H9 (cell line): ENCODE measurements around the gene EBPL. TPM values are rescaled to one million over a fixed set of nuclear protein-coding genes. Genes with fewer than 3 reads are reported as not detected.

Experiments
- DNase-seq: peaks from one replicate; pipeline ENCODE4 v3.0.0-alpha.2; 2017
- H2AFZ ChIP-seq: one replicate; pipeline ENCODE4 v1.6.1; 2013; ENCODE audit warnings: mild to moderate bottlenecking, low read length, control low read depth, moderate library complexity
- H2AK5ac ChIP-seq: 2 replicates; pipeline ENCODE4 v1.6.1; 2013; ENCODE audit warnings: low read length, control low read depth, mixed read lengths; ENCODE audit not compliant: insufficient read length
- H2BK120ac ChIP-seq: one replicate; pipeline ENCODE4 v1.6.1; 2013; ENCODE audit warnings: low read depth, mild to moderate bottlenecking, low read length, control low read depth, inconsistent platforms; ENCODE audit not compliant: poor library complexity, severe bottlenecking
- H2BK12ac ChIP-seq: 2 replicates; pipeline ENCODE4 v1.6.1; 2013; ENCODE audit warnings: low read length, control low read depth, mixed read lengths, low read depth; ENCODE audit not compliant: insufficient read length
- H2BK15ac ChIP-seq: 2 replicates; pipeline ENCODE4 v1.6.1; 2013; ENCODE audit warnings: low read depth, low read length, control low read depth
- H2BK20ac ChIP-seq: one replicate; pipeline ENCODE4 v1.6.1; 2013; ENCODE audit warnings: low read depth, mild to moderate bottlenecking, low read length, control low read depth, inconsistent platforms; ENCODE audit not compliant: poor library complexity, severe bottlenecking
- H2BK5ac ChIP-seq: 2 replicates; pipeline ENCODE4 v1.6.1; 2013; ENCODE audit warnings: low read length, control low read depth, mixed read lengths; ENCODE audit not compliant: insufficient read length
- H3K14ac ChIP-seq: 2 replicates; pipeline ENCODE4 v1.6.1; 2013; ENCODE audit warnings: low read length, control low read depth; ENCODE audit not compliant: insufficient read depth
- H3K18ac ChIP-seq: 2 replicates; pipeline ENCODE4 v1.6.1; 2013; ENCODE audit warnings: low read depth, mild to moderate bottlenecking, mixed read lengths, low read length, control low read depth; ENCODE audit not compliant: insufficient read length
- H3K23ac ChIP-seq: 2 replicates; pipeline ENCODE4 v1.6.1; 2013; ENCODE audit warnings: low read length, control low read depth, mixed read lengths, low read depth; ENCODE audit not compliant: insufficient read length
- H3K23me2 ChIP-seq: 2 replicates; pipeline ENCODE4 v1.6.1; 2013; ENCODE audit warnings: low read depth, mild to moderate bottlenecking, mixed read lengths, low read length, control low read depth; ENCODE audit not compliant: insufficient read length, poor library complexity, severe bottlenecking
- H3K27ac ChIP-seq: 2 replicates; pipeline ENCODE4 v1.5.1; 2013; ENCODE audit warnings: low read length, control low read depth, mixed read lengths, low read depth; ENCODE audit not compliant: insufficient read length
- H3K27me3 ChIP-seq: 2 replicates; pipeline ENCODE4 v1.6.1; 2013; ENCODE audit warnings: low read length, control low read depth, inconsistent platforms; ENCODE audit not compliant: insufficient read depth
- H3K4ac ChIP-seq: 2 replicates; pipeline ENCODE4 v1.6.1; 2013; ENCODE audit warnings: low read depth, mild to moderate bottlenecking, control low read depth, inconsistent platforms, low read length, moderate library complexity
- H3K4me1 ChIP-seq: 2 replicates; pipeline ENCODE4 v1.6.1; 2013; ENCODE audit warnings: low read length, control low read depth, inconsistent platforms; ENCODE audit not compliant: insufficient read depth
- H3K4me2 ChIP-seq: 2 replicates; pipeline ENCODE4 v1.6.1; 2013; ENCODE audit warnings: low read length, control low read depth, mixed read lengths; ENCODE audit not compliant: insufficient read length, insufficient read depth
- H3K56ac ChIP-seq: 2 replicates; pipeline ENCODE4 v1.6.1; 2013; ENCODE audit warnings: low read depth, mild to moderate bottlenecking, mixed read lengths, low read length, control low read depth; ENCODE audit not compliant: insufficient read length
- H3K79me1 ChIP-seq: 2 replicates; pipeline ENCODE4 v1.6.1; 2013; ENCODE audit warnings: low read depth, mild to moderate bottlenecking, moderate library complexity, low read length, control low read depth, inconsistent platforms; ENCODE audit not compliant: insufficient read depth, poor library complexity, severe bottlenecking
- H3K79me2 ChIP-seq: 2 replicates; pipeline ENCODE4 v1.6.1; 2013; ENCODE audit warnings: low read length, control low read depth, inconsistent platforms; ENCODE audit not compliant: insufficient read depth
- H3K9ac ChIP-seq: 2 replicates; pipeline ENCODE4 v1.6.1; 2013; ENCODE audit warnings: low read length, control low read depth, mixed read lengths; ENCODE audit not compliant: insufficient read length; ENCODE audit errors: extremely low read depth
- H3K9me3 ChIP-seq: one replicate; pipeline ENCODE4 v1.6.1; 2013; ENCODE audit warnings: low read depth, low read length, inconsistent platforms; ENCODE audit not compliant: control insufficient read depth
- H3T11ph ChIP-seq: one replicate; pipeline ENCODE4 v1.6.1; 2013; ENCODE audit warnings: mild to moderate bottlenecking, low read length, control low read depth, inconsistent platforms
- H4K20me1 ChIP-seq: one replicate; pipeline ENCODE4 v1.6.1; 2013; ENCODE audit not compliant: control insufficient read depth, insufficient read length, insufficient read depth
- H4K5ac ChIP-seq: 2 replicates; pipeline ENCODE4 v1.6.1; 2013; ENCODE audit warnings: low read depth, mild to moderate bottlenecking, mixed read lengths, low read length, control low read depth; ENCODE audit not compliant: insufficient read length
- H4K8ac ChIP-seq: replicated peaks from 2 replicates; pipeline ENCODE4 v1.6.1; 2013; ENCODE audit warnings: low read length, control low read depth, mixed read lengths, low read depth; ENCODE audit not compliant: insufficient read length
- H4K91ac ChIP-seq: 2 replicates; pipeline ENCODE4 v1.6.1; 2013; ENCODE audit warnings: low read depth, mild to moderate bottlenecking, moderate library complexity, mixed read lengths, low read length, control low read depth; ENCODE audit not compliant: insufficient read length
- H3K27ac Mint-ChIP-seq, 3 experiments: 2 replicates in 2 of 3; 3 replicates in 1 of 3; pipeline ENCODE4 v1.8.0; 2020 to 2021; ENCODE audit warnings: mixed read lengths in 3 of 3, mild to moderate bottlenecking in 1 of 3, moderate library complexity in 1 of 3
- H3K27me3 Mint-ChIP-seq: 2 replicates; pipeline ENCODE4 v1.8.0; 2021; ENCODE audit warnings: low read depth, mild to moderate bottlenecking, moderate library complexity, mixed read lengths
- H3K36me3 Mint-ChIP-seq, 3 experiments: 2 replicates in 2 of 3; 3 replicates in 1 of 3; pipeline ENCODE4 v1.8.0; 2020 to 2021; ENCODE audit warnings: low read depth in 3 of 3, mixed read lengths in 3 of 3; ENCODE audit not compliant: insufficient read depth in 1 of 3
- H3K4me1 Mint-ChIP-seq, 2 experiments: 2 replicates each; pipeline ENCODE4 v1.8.0; 2020; ENCODE audit warnings: mixed read lengths in 2 of 2
- H3K4me3 Mint-ChIP-seq, 2 experiments: 2 replicates in 1 of 2; 3 replicates in 1 of 2; pipeline ENCODE4 v1.8.0; 2020 to 2021; ENCODE audit warnings: mild to moderate bottlenecking in 2 of 2, mixed read lengths in 2 of 2, moderate library complexity in 1 of 2
- H3K9me3 Mint-ChIP-seq, 2 experiments: 2 replicates in 1 of 2; 3 replicates in 1 of 2; pipeline ENCODE4 v1.8.0; 2020; ENCODE audit warnings: mild to moderate bottlenecking in 2 of 2, mixed read lengths in 2 of 2, moderate library complexity in 1 of 2
- WGBS: extraction: QIAGEN DNeasy Blood & Tissue Kit; methylation state at CpG from one replicate; pipeline ENCODE4 v1.1.7; 2013; ENCODE audit warnings: missing lambda C conversion rate, low lambda C conversion rate, mixed read lengths; ENCODE audit not compliant: insufficient read length; ENCODE audit errors: extremely low coverage; 5-methylcytosine and 5-hydroxymethylcytosine counted together
- total RNA-seq: library from RNA; stranded (reverse); gene quantifications from 2 replicates; pipeline ENCODE4 v1.2.1, GENCODE V29; 2021
- TF ChIP-seq, protein P1 (sequence below): fragments of 200-600 bp; sonication (generic); conservative IDR thresholded peaks from 3 replicates; pipeline ENCODE4 v1.8.0; 2021; ENCODE audit warnings: antibody characterized with exemption, mild to moderate bottlenecking

The EBPL gene
- total RNA-seq, 1 experiment from 2014 or later: 65.9 TPM

DNA sequence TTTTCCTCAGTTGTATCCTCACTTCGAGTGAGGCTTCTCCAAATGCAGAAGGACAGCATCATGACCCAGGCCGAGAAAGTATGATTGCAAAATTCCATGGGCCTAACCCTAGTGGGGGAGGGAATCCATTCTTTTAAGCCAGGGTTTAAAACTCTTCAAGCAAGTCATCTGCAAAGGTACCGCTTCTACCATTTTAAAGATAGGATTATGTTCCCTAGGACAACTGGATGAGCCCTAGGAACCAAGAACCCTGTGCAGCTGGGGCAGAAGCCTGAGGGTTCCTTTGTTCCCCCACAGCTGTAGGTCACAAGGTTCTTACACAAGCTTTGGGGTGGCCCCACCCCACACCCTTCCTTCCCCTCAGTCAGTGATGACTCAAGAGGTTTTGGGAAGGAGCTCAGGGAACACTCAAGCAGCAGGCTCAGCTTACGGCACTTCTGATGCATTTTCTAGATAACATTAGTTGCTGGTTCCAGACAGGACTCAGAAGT lies 49.4 kb downstream of the EBPL start:
- no peaks in the 10 kb centered on the region for H3K23me2 ChIP-seq
- H3K18ac ChIP-seq: no peak overlapping the region
- H3K56ac ChIP-seq: no peak overlapping the region
- no peaks in the 10 kb centered on the region for H3K27me3 ChIP-seq
- no peak overlapping the region for H2BK20ac ChIP-seq
- H2BK12ac ChIP-seq: no peak overlapping the region
- no peak overlapping the region for H2BK5ac ChIP-seq
- Mint-ChIP-seq H3K4me1 (peaks cover 14 to 16% of the 10 kb centered on the region in 2 experiments), H3K27me3 (no peaks in the 10 kb centered on the region), H3K9me3 (no peaks in the 10 kb centered on the region; a peak in 1 of 5 replicates), H3K27ac (no peak overlapping the region), H3K4me3 (no peak overlapping the region), H3K36me3 (peaks cover 0 to 5% (median 0%) of the 10 kb centered on the region in 3 experiments; a peak in 3 of 7 replicates)
- H3K9me3 ChIP-seq: no peaks in the 10 kb centered on the region
- H3T11ph ChIP-seq: no peak overlapping the region
- no peak overlapping the region for H2BK120ac ChIP-seq
- no peak for DNase-seq
- no peaks in the 10 kb centered on the region for H4K20me1 ChIP-seq
- no peak overlapping the region for H4K91ac ChIP-seq
- H2BK15ac ChIP-seq: no peak overlapping the region
- no peak overlapping the region for H3K4ac ChIP-seq
- no peak overlapping the region for H2AFZ ChIP-seq
- TF ChIP-seq, protein P1, sequence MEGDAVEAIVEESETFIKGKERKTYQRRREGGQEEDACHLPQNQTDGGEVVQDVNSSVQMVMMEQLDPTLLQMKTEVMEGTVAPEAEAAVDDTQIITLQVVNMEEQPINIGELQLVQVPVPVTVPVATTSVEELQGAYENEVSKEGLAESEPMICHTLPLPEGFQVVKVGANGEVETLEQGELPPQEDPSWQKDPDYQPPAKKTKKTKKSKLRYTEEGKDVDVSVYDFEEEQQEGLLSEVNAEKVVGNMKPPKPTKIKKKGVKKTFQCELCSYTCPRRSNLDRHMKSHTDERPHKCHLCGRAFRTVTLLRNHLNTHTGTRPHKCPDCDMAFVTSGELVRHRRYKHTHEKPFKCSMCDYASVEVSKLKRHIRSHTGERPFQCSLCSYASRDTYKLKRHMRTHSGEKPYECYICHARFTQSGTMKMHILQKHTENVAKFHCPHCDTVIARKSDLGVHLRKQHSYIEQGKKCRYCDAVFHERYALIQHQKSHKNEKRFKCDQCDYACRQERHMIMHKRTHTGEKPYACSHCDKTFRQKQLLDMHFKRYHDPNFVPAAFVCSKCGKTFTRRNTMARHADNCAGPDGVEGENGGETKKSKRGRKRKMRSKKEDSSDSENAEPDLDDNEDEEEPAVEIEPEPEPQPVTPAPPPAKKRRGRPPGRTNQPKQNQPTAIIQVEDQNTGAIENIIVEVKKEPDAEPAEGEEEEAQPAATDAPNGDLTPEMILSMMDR: no peak
- no peak overlapping the region for H3K27ac ChIP-seq
- H4K5ac ChIP-seq: no peak overlapping the region
- H2AK5ac ChIP-seq: no peak overlapping the region
- no CpG with 5 or more reads among the region's 4 CpGs for WGBS
- H3K4me1 ChIP-seq: no peaks in the 10 kb centered on the region
- no peak overlapping the region for H3K23ac ChIP-seq
- H3K79me1 ChIP-seq: no peaks in the 10 kb centered on the region
- no peak overlapping the region for H4K8ac ChIP-seq
- H3K79me2 ChIP-seq: no peaks in the 10 kb centered on the region
- H3K14ac ChIP-seq: no peak overlapping the region
- no peak overlapping the region for H3K9ac ChIP-seq
- no peak overlapping the region for H3K4me2 ChIP-seq
